ENCODE measurements around the gene EPM2AIP1. TPM values are rescaled to one million over a fixed set of nuclear protein-coding genes. Genes with fewer than 3 reads are reported as not detected.

EPM2AIP1 gene
- total and polyA plus RNA-seq, 9 of the 15 experiments (the other 6 are each of a cell fraction or from before 2014, with no cell fraction given), result 6.7 to 44.8 (median 25.2) TPM

DNA sequence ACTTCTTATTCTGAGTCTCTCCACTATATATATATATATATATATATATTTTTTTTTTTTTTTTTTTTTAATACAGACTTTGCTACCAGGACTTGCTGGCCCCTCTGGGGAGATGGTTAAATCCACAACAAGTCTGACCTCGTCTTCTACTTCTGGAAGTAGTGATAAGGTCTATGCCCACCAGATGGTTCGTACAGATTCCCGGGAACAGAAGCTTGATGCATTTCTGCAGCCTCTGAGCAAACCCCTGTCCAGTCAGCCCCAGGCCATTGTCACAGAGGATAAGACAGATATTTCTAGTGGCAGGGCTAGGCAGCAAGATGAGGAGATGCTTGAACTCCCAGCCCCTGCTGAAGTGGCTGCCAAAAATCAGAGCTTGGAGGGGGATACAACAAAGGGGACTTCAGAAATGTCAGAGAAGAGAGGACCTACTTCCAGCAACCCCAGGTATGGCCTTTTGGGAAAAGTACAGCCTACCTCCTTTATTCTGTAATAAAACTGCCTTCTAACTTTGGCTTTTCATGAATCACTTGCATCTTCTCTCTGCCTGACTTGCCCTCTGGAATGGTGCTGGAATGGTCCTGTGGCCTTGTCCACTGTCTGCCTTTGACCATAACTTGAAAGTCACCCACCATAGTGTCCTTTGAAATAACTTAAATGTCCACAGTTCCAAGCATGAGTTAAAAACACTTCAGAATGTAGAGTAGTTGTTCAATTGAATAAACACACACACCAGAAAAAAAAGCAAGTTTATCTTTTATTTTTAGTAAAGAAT, 32.8 kb upstream of the EPM2AIP1 start (continued):
- TF ChIP-seq POLR2AphosphoS5 (IDR thresholded peaks at IDR 0.05; ENCODE audit: control insufficient read depth, insufficient read depth, low read depth, low read length), result 0 out of 2 replicates have a peak, but pooled peaks have one; percentile 27
- TF ChIP-seq DPF2 (IDR thresholded peaks at IDR 0.05), result no peak
- TF ChIP-seq HNRNPK (IDR thresholded peaks at IDR 0.05; ENCODE audit: low read depth, low read length, poor library complexity, severe bottlenecking), result no peak
- TF ChIP-seq ASH1L (IDR thresholded peaks at IDR 0.05; ENCODE audit: borderline replicate concordance, low read depth, partially characterized antibody), result no peak
- TF ChIP-seq PRDM10 (IDR thresholded peaks at IDR 0.05; ENCODE audit: partially characterized antibody), result peak; percentile 50
- no peak for TF ChIP-seq ZNF780A (CRISPR knock-in tag; IDR thresholded peaks at IDR 0.05)
- TF ChIP-seq FOXJ3 (CRISPR knock-in tag; IDR thresholded peaks at IDR 0.05), result peak; percentile 27; the same call in 1 of the 2 replicates
- peak; percentile 44 for TF ChIP-seq TCF3 (CRISPR knock-in tag; IDR thresholded peaks at IDR 0.05)
- TF ChIP-seq CBFA2T3 (IDR thresholded peaks at IDR 0.05), result peak; percentile 78
- no peak for TF ChIP-seq EZH2 (IDR thresholded peaks at IDR 0.05; ENCODE audit: borderline replicate concordance, low read depth, low read length)
